Stimulated activated CD8-positive, alpha-beta memory T cell treated with anti-CD3 and anti-CD28 coated beads, Interleukin-7, amount 100 ng/mL, for 48 hours (primary cell): ENCODE measurements around the gene TMEM164.

Source experiments
- DNase-seq, 2 donors: peaks; one replicate each; pipeline ENCODE4 v3.0.0-alpha.2; 2020; ENCODE audit warnings: low read depth in 1 of 2; ENCODE audit errors: extremely low read depth in 1 of 2

Gene TMEM164

DNA sequence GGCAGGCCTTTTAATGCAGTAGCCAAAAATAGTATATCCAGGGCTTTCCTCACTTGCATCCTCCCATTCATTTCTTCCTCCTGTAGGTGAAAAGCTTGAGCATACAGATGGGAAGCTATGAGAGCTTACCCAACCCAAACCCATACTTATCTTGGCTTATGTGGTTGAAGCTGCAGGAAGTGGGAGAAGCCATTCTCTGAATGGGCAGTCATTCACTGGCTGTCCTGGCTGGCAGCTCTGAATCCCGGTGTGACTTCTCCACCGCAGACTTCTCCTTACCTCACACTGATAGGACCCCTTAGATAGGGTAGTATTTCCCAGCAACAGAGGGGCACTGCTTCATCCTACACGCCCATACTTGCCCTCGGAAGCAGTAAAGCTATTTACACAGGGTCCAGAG, 189.6 kb downstream of the TMEM164 start:
- DNase-seq, result no peak

DNA sequence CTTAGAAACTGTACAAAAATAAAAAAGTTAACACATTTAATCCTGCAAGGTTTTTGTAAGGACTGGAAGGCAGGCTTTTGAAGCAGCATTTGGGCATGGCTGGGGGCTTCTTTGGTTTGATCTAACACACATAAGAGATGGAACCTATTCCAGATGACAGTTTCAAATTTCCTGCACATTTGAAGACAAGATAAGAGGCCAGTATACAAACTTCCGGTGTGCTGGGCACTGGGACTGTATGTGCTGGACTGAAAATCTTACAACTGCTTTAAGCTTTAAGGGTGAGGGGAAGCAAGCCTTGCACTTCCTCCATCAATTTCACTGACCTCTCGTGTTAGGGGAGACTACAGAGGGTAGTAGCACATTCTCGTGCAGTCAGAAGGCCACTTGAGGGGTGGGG, 192.1 kb downstream of the TMEM164 start:
- no peak for DNase-seq

- DNase-seq, result no peak
Observed at GRCh38 chrX:110201799-110202198, 198.9 kb downstream of the TMEM164 start.

GRCh38 chrX:110204986-110205385, 202.1 kb downstream of the TMEM164 start:
- DNase-seq, result no peak

DNA sequence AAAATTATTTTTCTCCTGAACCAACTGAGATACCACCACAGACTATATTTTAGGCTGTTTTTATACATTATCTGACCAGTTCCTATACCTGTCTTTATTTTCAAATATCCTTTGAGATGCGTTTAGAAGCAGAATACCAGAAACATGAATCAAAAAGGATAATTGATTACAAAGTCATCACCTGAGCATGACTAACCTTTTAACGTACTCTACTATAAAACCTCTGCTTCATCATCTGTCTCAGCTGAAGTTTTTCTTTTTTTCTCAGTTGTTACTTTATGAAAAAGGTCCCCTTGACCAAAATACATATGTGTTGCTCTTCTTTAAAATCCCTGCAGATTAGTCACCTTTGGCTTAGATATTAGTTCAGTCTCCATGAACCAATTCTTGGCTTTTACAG, 205.2 kb downstream of the TMEM164 start:
- no peak for DNase-seq

- no peak for DNase-seq
Observed at GRCh38 chrX:110210417-110211139, 207.7 kb downstream of the TMEM164 start.

GRCh38 chrX:110211340-110211739, 208.4 kb downstream of the TMEM164 start:
- no peak for DNase-seq

- no peak for DNase-seq
Observed at GRCh38 chrX:110212299-110212698, 209.4 kb downstream of the TMEM164 start.

- DNase-seq, result no peak
Observed at GRCh38 chrX:110213183-110213582, 210.3 kb downstream of the TMEM164 start.

DNA sequence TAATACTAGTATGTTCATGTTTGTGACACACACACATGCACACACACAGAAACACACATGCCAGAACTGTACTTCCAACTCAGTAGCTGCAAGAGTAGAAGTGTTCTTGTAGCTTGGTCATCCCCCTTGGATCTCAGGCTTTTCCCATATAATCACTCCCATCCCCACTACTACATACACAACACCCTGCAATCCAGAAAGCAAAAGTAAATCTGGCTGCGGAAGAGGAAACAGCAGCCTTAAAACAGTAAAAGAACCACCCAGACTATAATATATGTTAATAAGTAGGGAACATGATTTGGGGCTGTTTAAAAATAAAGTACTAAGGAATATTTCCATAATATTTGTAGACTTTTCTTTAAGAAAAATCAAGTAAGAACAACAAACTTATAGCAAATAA, 211.8 kb downstream of the TMEM164 start:
- no peak for DNase-seq

DNA sequence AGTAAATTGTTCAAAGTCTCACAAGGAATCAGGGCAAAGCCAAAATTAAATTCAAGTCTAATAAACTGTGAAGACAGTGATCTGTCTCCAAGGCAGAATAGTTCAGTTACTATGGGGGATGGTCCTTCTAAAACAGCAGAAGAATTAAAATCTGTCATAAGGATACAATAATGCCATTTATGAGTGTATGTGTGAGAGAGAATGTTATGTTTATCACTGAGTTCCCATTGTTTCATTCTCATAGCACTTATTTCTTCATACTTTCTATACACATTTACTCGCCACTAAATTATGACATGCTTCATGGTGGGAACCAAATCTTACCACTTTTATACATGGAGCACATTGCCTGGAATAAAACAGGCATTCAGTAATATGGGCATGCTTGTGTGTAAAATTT, 212.5 kb downstream of the TMEM164 start:
- DNase-seq, result no peak

- no peak for DNase-seq
Observed at GRCh38 chrX:110216027-110216426, 213.1 kb downstream of the TMEM164 start.

DNA sequence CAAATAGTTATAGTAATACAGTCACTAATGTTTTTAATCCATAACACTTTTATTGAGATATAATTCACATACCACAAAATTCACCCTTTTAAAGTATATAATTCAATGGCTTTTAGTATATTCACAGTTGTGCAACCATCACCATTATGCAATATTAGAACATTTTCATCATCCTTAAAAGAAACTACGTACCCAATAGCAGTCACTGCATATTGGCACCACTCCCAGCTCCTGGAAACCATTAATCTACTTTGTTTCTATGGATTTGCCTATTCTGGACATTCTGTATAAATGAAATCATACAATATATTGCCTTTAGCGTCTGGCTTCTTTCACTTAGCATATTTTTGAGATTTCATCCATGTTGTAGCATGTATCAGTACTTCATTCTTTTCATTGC, 215.7 kb downstream of the TMEM164 start:
- no peak for DNase-seq

DNA sequence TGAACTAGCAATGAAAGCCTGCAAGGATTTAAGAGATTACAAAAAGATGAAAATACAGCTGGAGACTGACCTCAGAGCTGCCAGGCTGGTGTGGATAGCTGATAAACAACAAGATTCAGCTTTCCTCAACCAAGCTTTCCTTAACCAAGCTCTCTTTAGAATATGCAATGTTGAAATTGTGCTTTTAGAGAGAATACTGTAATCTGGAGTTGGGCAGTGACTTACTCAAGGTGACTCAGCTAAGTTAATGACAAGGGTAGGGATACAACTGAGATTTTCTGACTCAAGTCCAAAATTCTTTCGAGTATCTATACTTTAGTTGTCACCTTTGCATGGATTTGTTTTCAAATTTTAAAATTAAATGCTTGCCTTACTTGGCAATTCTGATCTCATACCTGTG, 217.0 kb downstream of the TMEM164 start:
- DNase-seq, result no peak

- no peak for DNase-seq
Observed at GRCh38 chrX:110222497-110223257, 219.8 kb downstream of the TMEM164 start.

- no peak for DNase-seq
Observed at GRCh38 chrX:110224926-110225617, 222.2 kb downstream of the TMEM164 start.

DNA sequence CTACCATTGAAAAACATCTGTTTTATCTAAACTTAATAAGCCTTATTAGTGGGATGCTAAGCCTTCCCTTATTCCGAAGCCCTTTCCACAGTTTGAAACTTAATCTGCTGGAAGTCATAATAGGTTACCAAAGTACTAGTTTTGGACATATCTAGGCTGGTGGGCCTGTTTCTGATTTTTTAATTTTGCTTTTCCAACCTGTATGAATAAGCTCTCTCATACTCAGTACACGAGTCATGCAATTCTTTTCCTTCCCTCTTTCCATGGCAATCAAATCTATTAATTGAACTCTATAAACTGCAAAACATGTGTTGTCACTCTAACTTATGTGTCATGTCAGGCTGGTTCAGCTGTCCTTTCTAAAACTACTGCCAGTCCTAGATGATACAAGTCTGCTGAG, 224.0 kb downstream of the TMEM164 start:
- DNase-seq, result no peak
